ENCODE data around the gene CD200. TPM values are rescaled to one million over a fixed set of nuclear protein-coding genes. Genes with fewer than 3 reads are reported as not detected.

Gene CD200
- total RNA-seq, 1 donor from 2014 or later, result 30.9 TPM

DNA sequence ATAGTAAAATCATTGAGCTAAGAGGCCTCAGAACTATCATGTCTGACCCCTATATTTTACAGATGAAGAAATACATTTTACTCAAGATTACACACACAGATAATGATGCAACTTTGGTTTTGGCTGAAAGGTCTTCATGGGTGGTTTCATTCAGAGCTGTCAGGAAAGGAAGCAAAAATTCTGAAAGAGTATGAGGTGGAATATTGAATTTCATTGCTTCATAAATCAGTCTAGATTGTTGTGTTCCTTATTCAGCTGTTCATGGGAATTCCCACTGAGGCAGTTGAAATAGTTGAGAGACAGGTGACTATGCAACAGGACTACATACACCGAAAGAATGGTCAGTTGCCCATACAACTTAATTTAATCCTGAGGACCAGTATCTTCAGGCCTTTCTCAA, 39.4 kb downstream of the CD200 start:
- H3K9me3 Mint-ChIP-seq (ENCODE audit: unreplicated experiment), result no peaks in the 10 kb centered on the region
- H3K36me3 Mint-ChIP-seq (ENCODE audit: low read depth, unreplicated experiment), result no peaks in the 10 kb centered on the region
- DNase-seq (ENCODE audit: low spot score), result no peak
- TF ChIP-seq, protein P1, sequence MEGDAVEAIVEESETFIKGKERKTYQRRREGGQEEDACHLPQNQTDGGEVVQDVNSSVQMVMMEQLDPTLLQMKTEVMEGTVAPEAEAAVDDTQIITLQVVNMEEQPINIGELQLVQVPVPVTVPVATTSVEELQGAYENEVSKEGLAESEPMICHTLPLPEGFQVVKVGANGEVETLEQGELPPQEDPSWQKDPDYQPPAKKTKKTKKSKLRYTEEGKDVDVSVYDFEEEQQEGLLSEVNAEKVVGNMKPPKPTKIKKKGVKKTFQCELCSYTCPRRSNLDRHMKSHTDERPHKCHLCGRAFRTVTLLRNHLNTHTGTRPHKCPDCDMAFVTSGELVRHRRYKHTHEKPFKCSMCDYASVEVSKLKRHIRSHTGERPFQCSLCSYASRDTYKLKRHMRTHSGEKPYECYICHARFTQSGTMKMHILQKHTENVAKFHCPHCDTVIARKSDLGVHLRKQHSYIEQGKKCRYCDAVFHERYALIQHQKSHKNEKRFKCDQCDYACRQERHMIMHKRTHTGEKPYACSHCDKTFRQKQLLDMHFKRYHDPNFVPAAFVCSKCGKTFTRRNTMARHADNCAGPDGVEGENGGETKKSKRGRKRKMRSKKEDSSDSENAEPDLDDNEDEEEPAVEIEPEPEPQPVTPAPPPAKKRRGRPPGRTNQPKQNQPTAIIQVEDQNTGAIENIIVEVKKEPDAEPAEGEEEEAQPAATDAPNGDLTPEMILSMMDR (IDR thresholded peaks at IDR 0.05; ENCODE audit: unreplicated experiment), result no peak
- H3K4me3 Mint-ChIP-seq (ENCODE audit: unreplicated experiment), result no peak overlapping the region
- no peaks in the 10 kb centered on the region for H3K27me3 Mint-ChIP-seq (ENCODE audit: unreplicated experiment)
- H3K4me1 Mint-ChIP-seq (ENCODE audit: unreplicated experiment), result peaks cover 17% of the 10 kb centered on the region
- no peak overlapping the region for H3K27ac Mint-ChIP-seq (ENCODE audit: unreplicated experiment)

DNA sequence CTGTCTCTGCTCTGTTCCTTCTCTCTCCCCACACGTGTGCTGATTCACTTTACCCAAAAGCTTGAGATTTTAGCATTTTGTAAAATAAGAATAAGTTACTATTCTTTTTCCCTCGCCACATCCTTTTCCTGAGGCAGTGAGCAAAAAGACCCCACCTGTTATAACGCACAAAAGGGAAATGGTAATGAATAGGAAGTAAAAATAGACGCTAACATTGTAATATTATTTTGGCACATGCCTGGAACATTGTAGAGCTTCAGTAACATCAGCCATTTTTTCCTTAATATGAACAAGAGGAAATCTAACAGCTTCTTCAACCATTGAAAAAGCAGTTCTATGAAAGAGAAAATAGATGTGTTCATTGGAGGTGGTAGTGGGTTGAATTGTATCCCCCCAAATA, 40.5 kb downstream of the CD200 start:
- TF ChIP-seq, protein P1 (IDR thresholded peaks at IDR 0.05; ENCODE audit: unreplicated experiment), result no peak
- H3K27me3 Mint-ChIP-seq (ENCODE audit: unreplicated experiment), result no peaks in the 10 kb centered on the region

DNA sequence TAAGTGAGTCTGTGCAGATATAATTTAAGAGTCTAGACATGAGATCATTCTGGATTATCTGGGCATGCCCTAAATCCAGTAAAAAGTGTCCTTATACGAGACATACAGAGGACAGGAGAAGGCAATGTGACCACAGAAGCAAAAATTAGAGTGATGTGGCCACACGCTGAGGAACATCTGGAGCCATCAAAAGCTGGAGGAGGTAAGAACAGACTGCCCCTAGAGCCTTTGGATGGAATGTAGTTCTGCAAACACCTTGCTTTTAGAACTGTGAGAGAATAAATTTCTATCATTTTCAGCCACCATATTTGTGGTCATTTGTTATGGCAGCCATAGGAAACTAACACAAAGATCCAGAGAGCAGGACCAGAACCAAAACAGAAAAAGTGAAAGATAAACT, 41.0 kb downstream of the CD200 start:
- Mint-ChIP-seq H3K27me3 (ENCODE audit: unreplicated experiment) (no peaks in the 10 kb centered on the region), H3K36me3 (ENCODE audit: low read depth, unreplicated experiment) (no peaks in the 10 kb centered on the region), H3K9me3 (ENCODE audit: unreplicated experiment) (no peaks in the 10 kb centered on the region), H3K4me1 (ENCODE audit: unreplicated experiment) (peaks cover 17% of the 10 kb centered on the region), H3K4me3 (ENCODE audit: unreplicated experiment) (no peak overlapping the region), H3K27ac (ENCODE audit: unreplicated experiment) (no peak overlapping the region)
- DNase-seq (ENCODE audit: low spot score), result no peak
- TF ChIP-seq, protein P1 (IDR thresholded peaks at IDR 0.05; ENCODE audit: unreplicated experiment), result no peak

More for the DNA sequence above, 40.5 kb downstream of the CD200 start:
- DNase-seq (ENCODE audit: low spot score), result no peak
- H3K4me3 Mint-ChIP-seq (ENCODE audit: unreplicated experiment), result no peak overlapping the region
- no peak overlapping the region for H3K27ac Mint-ChIP-seq (ENCODE audit: unreplicated experiment)
- no peaks in the 10 kb centered on the region for H3K36me3 Mint-ChIP-seq (ENCODE audit: low read depth, unreplicated experiment)
- H3K9me3 Mint-ChIP-seq (ENCODE audit: unreplicated experiment), result no peaks in the 10 kb centered on the region
- peaks cover 17% of the 10 kb centered on the region for H3K4me1 Mint-ChIP-seq (ENCODE audit: unreplicated experiment)

DNA sequence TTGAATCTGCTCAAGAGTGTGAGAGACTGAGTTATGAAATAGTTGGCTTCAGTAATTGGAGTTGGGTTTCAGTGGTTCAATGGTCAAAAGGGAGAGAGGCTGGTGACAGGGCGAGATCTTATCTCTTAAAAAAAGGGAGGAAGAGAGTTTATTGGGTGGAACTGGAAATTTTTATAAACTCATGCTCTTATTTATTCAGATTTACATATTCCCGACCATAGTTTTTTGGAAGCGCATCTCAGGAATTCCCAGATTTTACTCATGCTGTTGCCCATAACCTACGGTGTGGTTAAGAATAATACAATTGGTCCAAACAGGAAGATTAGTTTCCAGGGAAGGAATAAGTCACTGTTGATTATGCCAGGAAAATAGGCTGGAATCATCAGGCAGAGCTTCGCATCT, 41.4 kb downstream of the CD200 start:
- Mint-ChIP-seq H3K9me3 (ENCODE audit: unreplicated experiment) (no peaks in the 10 kb centered on the region), H3K36me3 (ENCODE audit: low read depth, unreplicated experiment) (no peaks in the 10 kb centered on the region), H3K4me3 (ENCODE audit: unreplicated experiment) (no peak overlapping the region), H3K27ac (ENCODE audit: unreplicated experiment) (no peak overlapping the region), H3K27me3 (ENCODE audit: unreplicated experiment) (no peaks in the 10 kb centered on the region), H3K4me1 (ENCODE audit: unreplicated experiment) (peaks cover 17% of the 10 kb centered on the region)
- TF ChIP-seq, protein P1 (IDR thresholded peaks at IDR 0.05; ENCODE audit: unreplicated experiment), result no peak
- no peak for DNase-seq (ENCODE audit: low spot score)

DNA sequence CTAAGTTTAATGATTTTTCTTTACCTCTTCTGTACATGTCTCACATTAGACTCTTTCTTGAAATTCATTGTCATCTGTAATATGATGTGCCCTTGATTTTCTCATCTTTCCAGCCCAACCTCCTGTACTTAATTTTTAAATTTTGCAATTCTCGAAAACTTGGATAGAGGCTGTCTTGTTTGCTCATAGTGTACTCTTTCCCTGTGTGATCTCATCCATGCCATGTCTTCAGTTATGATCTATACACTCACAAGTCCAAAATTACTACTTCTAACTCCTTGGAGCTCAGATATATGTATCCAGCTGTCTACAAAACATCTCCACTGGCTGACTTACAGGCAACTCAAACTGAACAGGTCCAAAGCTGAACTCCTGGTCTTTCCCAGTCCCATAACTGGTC, 42.2 kb downstream of the CD200 start:
- DNase-seq (ENCODE audit: low spot score), result no peak
- Mint-ChIP-seq H3K27me3 (ENCODE audit: unreplicated experiment) (no peaks in the 10 kb centered on the region), H3K9me3 (ENCODE audit: unreplicated experiment) (no peaks in the 10 kb centered on the region)

More for the DNA sequence above, 42.2 kb downstream of the CD200 start:
- no peak overlapping the region for H3K27ac Mint-ChIP-seq (ENCODE audit: unreplicated experiment)
- peaks cover 17% of the 10 kb centered on the region for H3K4me1 Mint-ChIP-seq (ENCODE audit: unreplicated experiment)
- H3K4me3 Mint-ChIP-seq (ENCODE audit: unreplicated experiment), result no peak overlapping the region
- TF ChIP-seq, protein P1 (IDR thresholded peaks at IDR 0.05; ENCODE audit: unreplicated experiment), result no peak
- no peaks in the 10 kb centered on the region for H3K36me3 Mint-ChIP-seq (ENCODE audit: low read depth, unreplicated experiment)

All from endothelial cell (in vitro differentiated cells).